GM12801 (cell line): ENCODE measurements around the gene STYXL2.
A peak's percentile ranks its signal among the peaks of the same experiment; 100 is the strongest.

Experiments
- CTCF ChIP-seq: IDR thresholded peaks from one replicate; pipeline ENCODE4 v1.5.1; 2011; ENCODE audit warnings: control low read depth; ENCODE audit not compliant: insufficient read length; ENCODE audit errors: extremely low read depth

STYXL2 gene

GRCh38 chr1:167059045-167059808 lies 34.6 kb upstream of the STYXL2 start:
- TF ChIP-seq CTCF, result peak; percentile 78

GRCh38 chr1:167059809-167060107 lies 34.1 kb upstream of the STYXL2 start:
- TF ChIP-seq CTCF, result no peak

- no peak for TF ChIP-seq CTCF
Observed at GRCh38 chr1:167060141-167061072, 33.5 kb upstream of the STYXL2 start.

- TF ChIP-seq CTCF, result no peak
Observed at GRCh38 chr1:167061073-167061464, 32.8 kb upstream of the STYXL2 start.

- no peak for TF ChIP-seq CTCF
Observed at GRCh38 chr1:167064621-167065020, 29.3 kb upstream of the STYXL2 start.

GRCh38 chr1:167065471-167065870 lies 28.4 kb upstream of the STYXL2 start:
- no peak for TF ChIP-seq CTCF

GRCh38 chr1:167066333-167067122 lies 27.3 kb upstream of the STYXL2 start:
- no peak for TF ChIP-seq CTCF
